Prostate gland (tissue), 2 donors: ENCODE results near the gene LANCL1.

ENCODE experiments used
- CTCF ChIP-seq, 4 experiments: fragments of 200-600 bp in 2 of 4; fragments of 450-650 bp in 2 of 4; sonication (generic) in 2 of 4; IDR thresholded peaks; 1 replicate in 3 of 4; 2 replicates in 1 of 4; pipeline ENCODE4 v1.5.1; 2016 to 2019; ENCODE audit warnings: antibody characterized with exemption in 4 of 4, mild to moderate bottlenecking in 2 of 4, moderate library complexity in 2 of 4
- POLR2A ChIP-seq: fragments of 450-650 bp; IDR thresholded peaks from one replicate; pipeline ENCODE4 v1.6.1; 2016; ENCODE audit warnings: antibody characterized with exemption, mild to moderate bottlenecking

GRCh38 chr2:210474776-210475175, 1.8 kb downstream of the LANCL1 start:
- TF ChIP-seq CTCF (IDR thresholded peaks at IDR 0.05) (no peak), POLR2A (no peak)
